ENCODE results near the gene BBLN.
A peak's percentile ranks its signal among the peaks of the same experiment; 100 is the strongest.

BBLN gene

DNA sequence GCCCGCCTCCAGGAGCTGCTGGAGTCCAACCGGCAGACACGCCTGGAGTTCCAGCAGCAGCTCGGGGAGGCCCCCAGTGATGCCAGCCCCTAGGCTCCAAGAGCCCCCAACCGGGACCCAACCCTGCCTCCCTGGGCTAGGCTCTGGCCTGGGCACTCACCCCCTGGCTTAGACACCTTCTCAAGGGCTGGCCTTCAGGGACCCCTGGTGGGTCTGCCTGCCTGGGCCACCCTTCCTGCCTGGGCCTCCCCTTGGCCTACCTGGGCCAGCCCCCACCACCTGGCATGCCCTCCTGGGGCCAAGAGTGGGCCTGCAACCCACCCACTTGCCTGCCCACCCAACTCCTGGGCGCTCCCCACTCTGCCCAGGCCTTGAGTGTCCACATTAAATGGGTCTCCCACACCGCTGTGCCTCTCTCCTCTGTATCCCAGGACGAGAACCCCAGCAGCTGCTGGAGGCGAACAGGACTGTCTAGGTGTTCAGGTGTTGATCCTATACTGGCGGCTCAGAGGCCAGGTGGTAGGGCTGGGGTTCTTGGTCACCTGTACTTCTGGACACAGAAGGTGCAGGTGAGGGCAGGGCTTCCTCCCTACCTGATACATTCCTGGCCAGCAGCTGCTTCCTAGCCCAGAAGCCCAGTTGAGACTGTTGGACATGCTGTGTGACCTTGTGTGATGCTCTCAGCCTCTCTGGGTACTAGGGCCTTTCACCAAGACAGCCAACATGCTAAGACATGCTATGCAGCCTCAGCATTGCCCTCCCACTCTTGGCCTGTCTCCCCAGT lies 3.6 kb downstream of the BBLN start:
- TF ChIP-seq, protein P1, sequence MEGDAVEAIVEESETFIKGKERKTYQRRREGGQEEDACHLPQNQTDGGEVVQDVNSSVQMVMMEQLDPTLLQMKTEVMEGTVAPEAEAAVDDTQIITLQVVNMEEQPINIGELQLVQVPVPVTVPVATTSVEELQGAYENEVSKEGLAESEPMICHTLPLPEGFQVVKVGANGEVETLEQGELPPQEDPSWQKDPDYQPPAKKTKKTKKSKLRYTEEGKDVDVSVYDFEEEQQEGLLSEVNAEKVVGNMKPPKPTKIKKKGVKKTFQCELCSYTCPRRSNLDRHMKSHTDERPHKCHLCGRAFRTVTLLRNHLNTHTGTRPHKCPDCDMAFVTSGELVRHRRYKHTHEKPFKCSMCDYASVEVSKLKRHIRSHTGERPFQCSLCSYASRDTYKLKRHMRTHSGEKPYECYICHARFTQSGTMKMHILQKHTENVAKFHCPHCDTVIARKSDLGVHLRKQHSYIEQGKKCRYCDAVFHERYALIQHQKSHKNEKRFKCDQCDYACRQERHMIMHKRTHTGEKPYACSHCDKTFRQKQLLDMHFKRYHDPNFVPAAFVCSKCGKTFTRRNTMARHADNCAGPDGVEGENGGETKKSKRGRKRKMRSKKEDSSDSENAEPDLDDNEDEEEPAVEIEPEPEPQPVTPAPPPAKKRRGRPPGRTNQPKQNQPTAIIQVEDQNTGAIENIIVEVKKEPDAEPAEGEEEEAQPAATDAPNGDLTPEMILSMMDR (IDR thresholded peaks at IDR 0.05; ENCODE audit: poor library complexity, severe bottlenecking) = no peak
- no peak overlapping the region for H3K4me3 ChIP-seq (ENCODE audit: severe bottlenecking)
- DNase-seq (ENCODE audit: low spot score) (peak; percentile 60), ATAC-seq (ENCODE audit: low read depth) (no peak)
- no peaks in the 10 kb centered on the region for H3K27me3 ChIP-seq (ENCODE audit: insufficient read depth, poor library complexity, severe bottlenecking)
- H3K27ac ChIP-seq (ENCODE audit: poor library complexity, severe bottlenecking) = no peak overlapping the region
- H3K36me3 ChIP-seq (ENCODE audit: low read depth) = peaks cover 51% of the 10 kb centered on the region
- H3K9me3 ChIP-seq (ENCODE audit: severe bottlenecking) = no peaks in the 10 kb centered on the region
- no peaks in the 10 kb centered on the region for H3K4me1 ChIP-seq (ENCODE audit: insufficient read depth, poor library complexity, severe bottlenecking)

GRCh38 chr9:128164307-128164885 lies 4.3 kb downstream of the BBLN start:
- H3K9me3 ChIP-seq (ENCODE audit: severe bottlenecking) = no peaks in the 10 kb centered on the region
- TF ChIP-seq, protein P1 (IDR thresholded peaks at IDR 0.05; ENCODE audit: poor library complexity, severe bottlenecking) = no peak
- DNase-seq (ENCODE audit: low spot score) = no peak
- no peaks in the 10 kb centered on the region for H3K27me3 ChIP-seq (ENCODE audit: insufficient read depth, poor library complexity, severe bottlenecking)
- no peaks in the 10 kb centered on the region for H3K4me1 ChIP-seq (ENCODE audit: insufficient read depth, poor library complexity, severe bottlenecking)
- H3K36me3 ChIP-seq (ENCODE audit: low read depth) = peaks cover 58% of the 10 kb centered on the region
- H3K27ac ChIP-seq (ENCODE audit: poor library complexity, severe bottlenecking) = no peak overlapping the region
- ATAC-seq (ENCODE audit: low read depth) = no peak
- H3K4me3 ChIP-seq (ENCODE audit: severe bottlenecking) = no peak overlapping the region

GRCh38 chr9:128166169-128166568 lies 6.1 kb downstream of the BBLN start:
- peak; percentile 55 for DNase-seq (ENCODE audit: low spot score)
- Histone ChIP-seq H3K36me3 (ENCODE audit: low read depth) (peaks cover 69% of the 10 kb centered on the region), H3K27ac (ENCODE audit: poor library complexity, severe bottlenecking) (no peak overlapping the region), H3K9me3 (ENCODE audit: severe bottlenecking) (no peaks in the 10 kb centered on the region), H3K4me3 (ENCODE audit: severe bottlenecking) (no peak overlapping the region), H3K27me3 (ENCODE audit: insufficient read depth, poor library complexity, severe bottlenecking) (no peaks in the 10 kb centered on the region), H3K4me1 (ENCODE audit: insufficient read depth, poor library complexity, severe bottlenecking) (no peaks in the 10 kb centered on the region)
- TF ChIP-seq, protein P1 (IDR thresholded peaks at IDR 0.05; ENCODE audit: poor library complexity, severe bottlenecking) = no peak
- no peak for ATAC-seq (ENCODE audit: low read depth)

DNA sequence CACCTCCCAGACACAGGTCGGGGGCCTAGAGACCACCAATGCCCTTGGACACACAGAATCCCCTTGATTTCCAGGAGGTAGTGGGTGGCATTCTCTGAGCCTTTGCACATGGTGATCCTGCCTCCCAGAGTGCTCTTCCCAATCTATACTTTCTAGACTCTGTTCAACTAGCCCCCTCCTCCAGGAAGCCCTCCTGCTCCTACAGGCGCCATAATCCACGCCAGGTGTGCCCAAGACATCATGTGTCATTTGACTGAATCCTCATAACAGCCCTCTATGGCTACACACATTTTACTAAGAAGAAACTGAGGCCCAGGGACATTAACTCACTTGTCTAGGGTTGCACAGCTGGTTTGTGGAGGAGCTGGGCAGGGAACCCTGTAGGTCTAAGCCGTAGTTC lies 7.1 kb downstream of the BBLN start:
- TF ChIP-seq, protein P1 (IDR thresholded peaks at IDR 0.05; ENCODE audit: poor library complexity, severe bottlenecking) = no peak
- Histone ChIP-seq H3K9me3 (ENCODE audit: severe bottlenecking) (no peaks in the 10 kb centered on the region), H3K4me1 (ENCODE audit: insufficient read depth, poor library complexity, severe bottlenecking) (no peaks in the 10 kb centered on the region), H3K36me3 (ENCODE audit: low read depth) (peaks cover 72% of the 10 kb centered on the region), H3K27ac (ENCODE audit: poor library complexity, severe bottlenecking) (no peak overlapping the region), H3K4me3 (ENCODE audit: severe bottlenecking) (no peak overlapping the region), H3K27me3 (ENCODE audit: insufficient read depth, poor library complexity, severe bottlenecking) (no peaks in the 10 kb centered on the region)
- DNase-seq (ENCODE audit: low spot score) = no peak
- no peak for ATAC-seq (ENCODE audit: low read depth)

Measured in RWPE2 (cell line).